TTC549 (cell line): ENCODE data around the gene PRLR.
"Not testable (repeated sequence)": the region's sequence is repeated elsewhere in the genome, so short reads cannot be mapped to it uniquely, and the experiment has no call there.

ENCODE experiments used
- FAIRE-seq: peaks from 2 replicates; lab custom pipeline; 2012; peaks lifted over from hg19 to GRCh38; lab: Jason Lieb, UNC

The PRLR gene

DNA sequence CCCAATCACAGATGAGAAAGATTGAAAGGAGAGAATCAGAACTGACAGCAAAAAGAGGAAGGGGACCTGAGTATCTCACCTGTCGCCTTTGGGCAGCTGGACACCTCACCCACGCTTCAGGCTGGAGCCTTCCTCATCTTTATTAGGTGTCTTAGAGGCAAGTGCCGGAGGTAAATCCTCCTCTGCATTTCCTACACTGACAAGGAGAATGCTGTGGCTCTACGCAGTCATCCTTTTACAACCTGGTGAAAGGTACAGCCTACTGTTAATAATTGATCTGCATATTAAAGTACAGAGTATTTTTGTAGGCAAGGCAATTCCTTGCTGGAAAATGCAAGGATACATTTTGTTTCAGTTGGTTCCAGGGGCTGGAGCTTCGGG is 34.8 kb downstream of the PRLR start:
- FAIRE-seq, result no peak

DNA sequence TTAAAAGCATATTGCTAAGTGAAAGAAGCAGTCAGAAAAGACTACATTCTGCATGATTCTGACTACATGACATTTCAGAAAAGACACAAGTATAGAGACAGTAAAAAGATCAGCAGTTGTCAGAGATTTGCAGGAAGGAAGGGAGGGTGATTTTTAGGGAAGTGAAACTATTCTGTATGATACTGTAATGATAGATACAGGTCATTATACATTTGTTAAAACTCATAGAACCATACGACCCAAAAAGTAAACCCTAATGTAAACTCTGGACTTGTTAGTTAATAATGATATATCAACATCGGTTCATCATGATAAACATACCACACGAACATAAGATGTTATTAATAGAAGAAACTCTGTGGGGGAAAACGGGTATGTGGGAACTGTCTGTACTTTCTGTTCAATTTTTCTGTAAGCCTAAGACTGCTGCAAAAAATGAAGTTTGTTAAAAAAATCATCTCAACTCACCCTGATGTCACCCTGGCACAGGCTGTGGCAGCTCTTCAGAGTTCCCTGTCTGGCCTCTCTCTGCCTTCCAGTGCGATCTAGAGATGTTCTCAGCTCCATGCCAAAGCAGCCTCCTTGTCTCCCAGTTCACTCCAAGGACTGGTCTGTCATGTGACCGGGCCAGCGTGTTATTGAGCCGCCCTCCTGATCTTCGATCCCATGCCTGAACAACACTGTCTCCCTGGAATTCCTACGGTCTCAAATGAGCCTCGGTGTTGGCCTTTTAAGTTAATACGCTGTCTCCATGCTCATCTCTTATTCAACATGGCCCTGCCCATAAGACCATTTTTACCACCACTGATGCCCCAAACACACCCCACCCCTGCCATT is 35.4 kb downstream of the PRLR start:
- no peak for FAIRE-seq

DNA sequence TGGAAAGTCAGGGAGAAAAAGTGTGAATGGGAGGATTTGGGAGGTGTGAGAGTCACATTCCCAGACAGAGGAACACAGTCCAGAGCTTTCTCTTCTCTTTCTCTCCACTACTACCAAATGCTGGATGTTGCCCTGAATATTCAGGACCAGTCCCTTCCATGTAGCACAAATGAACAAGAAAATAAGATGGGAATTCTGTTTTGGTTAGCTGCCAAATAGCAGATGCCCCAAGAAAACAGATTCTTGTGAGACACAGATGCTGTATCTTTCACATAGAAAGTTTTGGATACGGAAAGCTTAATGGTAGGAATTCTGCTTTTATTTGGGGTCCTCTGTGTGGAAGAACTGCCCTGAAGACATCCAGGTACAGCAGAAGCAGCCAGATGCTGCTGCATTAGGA is 37.8 kb downstream of the PRLR start:
- FAIRE-seq, result no peak

DNA sequence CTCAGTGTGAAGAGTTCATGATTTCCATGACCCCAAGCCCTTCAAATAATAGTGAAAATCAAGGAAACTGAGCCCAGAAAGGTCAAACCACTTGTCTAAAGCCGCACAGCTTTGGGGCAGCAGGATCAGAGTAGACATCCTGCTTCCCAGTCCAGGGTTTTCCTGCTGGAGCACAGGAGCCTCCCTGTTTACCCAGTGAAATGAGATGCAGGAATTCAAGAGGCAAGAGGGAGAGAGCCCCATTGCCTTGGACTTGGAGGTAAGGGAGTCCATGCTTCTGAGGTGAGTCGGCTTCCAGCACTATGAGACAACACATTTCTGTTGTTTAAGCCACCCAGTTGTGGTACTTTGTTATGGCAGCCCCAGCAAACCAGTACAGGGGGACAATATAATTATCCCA is 40.5 kb downstream of the PRLR start:
- not testable (repeated sequence) for FAIRE-seq

GRCh38 chr5:35188031-35188457 is 42.2 kb downstream of the PRLR start:
- no peak for FAIRE-seq

DNA sequence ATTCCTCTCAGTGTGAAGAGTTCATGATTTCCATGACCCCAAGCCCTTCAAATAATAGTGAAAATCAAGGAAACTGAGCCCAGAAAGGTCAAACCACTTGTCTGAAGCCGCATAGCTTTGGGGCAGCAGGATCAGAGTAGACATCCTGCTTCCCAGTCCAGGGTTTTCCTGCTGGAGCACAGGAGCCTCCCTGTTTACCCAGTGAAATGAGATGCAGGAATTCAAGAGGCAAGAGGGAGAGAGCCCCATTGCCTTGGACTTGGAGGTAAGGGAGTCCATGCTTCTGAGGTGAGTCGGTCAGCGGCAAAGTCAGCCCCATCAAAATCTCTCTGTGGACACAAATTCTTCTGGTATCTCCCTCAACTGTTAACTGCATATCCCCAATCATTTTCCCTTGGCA is 42.7 kb downstream of the PRLR start:
- not testable (repeated sequence) for FAIRE-seq

- no peak for FAIRE-seq
Measured at GRCh38 chr5:35186749-35187148, 43.5 kb downstream of the PRLR start.

DNA sequence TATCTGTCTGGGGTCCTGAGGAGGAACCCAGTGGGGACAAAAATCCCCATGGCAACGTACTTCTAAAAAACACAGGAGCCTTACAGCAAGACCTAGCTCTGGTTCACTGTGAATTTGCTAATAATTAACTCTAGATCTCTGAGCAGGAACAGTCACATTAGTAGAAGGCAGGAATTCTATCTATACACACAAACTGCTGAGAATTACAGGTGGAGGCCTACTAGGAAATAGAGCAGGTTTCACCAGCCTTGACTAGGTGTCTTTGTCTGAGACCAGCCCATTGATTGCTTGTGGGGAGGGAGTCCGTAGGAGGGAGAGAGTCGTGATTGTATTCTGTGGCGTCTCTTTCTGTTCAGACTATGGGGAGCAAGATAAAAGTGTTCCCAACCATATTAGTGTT is 44.8 kb downstream of the PRLR start:
- no peak for FAIRE-seq

DNA sequence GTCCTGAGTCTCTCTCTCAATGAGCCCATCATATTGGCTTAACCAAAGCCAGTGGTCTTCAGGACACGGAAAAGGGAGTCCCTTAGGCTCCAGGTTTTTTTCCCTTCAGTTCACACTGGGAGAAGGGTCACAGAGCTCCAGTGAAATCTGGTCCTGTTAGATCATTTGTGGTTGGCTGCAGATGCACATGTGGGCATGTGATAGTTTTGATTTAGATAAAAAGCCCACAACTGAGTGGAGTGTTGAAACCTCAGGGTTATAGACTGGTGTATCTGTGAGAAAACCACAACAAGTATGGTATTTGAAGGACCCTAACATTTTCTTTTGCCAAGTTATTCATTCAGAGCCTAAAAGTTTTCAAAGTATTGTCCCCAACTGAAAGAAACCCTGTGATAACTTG is 46.7 kb downstream of the PRLR start:
- no peak for FAIRE-seq

DNA sequence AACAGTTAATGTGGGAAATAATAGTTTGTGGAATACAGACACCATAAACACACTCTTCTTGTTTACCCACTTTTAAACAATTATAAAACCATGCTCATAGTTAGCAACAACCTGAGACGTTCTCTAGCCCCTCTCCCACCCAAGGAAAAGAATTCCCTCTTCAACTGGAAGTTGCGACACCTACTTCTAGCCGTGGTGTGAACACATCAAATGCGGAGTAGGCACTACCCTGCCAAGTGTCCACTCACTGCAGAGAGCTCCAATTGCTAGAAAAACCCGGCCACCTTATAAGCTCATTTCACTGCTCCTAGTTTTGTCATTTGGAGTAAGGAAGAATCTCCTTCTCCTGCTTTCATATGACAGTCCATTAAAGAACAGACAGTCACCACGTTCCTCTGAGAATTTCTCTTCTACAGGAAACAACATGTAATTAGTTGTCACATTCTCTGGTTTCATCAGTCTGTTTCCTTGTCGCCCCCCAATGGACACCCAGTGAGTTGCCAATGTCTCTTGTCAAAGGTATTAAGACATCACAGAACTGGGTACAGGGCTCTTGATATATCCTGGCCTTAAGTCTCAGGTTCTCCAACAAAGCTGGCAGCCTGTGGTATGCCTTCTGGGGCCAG is 47.3 kb downstream of the PRLR start:
- no peak for FAIRE-seq

DNA sequence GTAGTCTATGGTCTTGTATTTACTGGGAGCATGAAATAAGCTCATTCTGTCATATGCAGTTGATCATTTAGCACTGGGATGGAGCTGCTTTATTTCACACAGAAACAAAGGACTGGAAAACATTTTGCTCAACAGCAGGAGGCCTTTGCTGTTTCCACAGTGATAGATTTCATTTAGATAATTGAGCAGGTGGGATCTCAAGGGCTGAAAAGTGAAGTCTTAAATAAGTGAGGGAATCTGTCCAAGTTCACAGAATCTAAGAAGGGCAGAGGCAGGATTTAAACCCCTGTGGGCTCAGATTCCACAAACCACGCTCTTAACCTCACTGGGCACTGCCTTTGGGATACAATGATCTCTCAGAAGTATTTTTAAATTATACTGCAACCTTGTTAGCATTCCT is 47.8 kb downstream of the PRLR start:
- FAIRE-seq, result no peak

DNA sequence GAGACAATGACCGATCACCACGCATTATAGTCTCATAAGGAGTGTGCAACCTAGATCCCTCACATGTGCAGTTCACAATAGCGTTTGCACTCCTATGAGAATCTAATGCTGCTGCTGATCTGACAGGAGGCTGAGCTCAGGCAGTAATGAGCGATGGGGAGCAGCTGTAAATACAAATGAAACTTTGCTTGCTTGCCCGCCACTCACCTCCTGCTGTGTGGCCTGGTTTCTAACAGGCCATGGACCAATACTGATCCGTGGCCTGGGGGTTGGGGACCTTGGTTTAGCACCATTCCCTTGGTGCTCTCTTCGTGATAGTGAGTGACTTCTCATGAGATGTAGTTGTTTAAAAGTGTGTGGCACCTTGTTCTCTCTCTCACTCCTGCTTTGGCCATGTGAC is 50.2 kb downstream of the PRLR start:
- FAIRE-seq, result no peak

- no peak for FAIRE-seq
Measured at GRCh38 chr5:35177783-35178182, 52.5 kb downstream of the PRLR start.

DNA sequence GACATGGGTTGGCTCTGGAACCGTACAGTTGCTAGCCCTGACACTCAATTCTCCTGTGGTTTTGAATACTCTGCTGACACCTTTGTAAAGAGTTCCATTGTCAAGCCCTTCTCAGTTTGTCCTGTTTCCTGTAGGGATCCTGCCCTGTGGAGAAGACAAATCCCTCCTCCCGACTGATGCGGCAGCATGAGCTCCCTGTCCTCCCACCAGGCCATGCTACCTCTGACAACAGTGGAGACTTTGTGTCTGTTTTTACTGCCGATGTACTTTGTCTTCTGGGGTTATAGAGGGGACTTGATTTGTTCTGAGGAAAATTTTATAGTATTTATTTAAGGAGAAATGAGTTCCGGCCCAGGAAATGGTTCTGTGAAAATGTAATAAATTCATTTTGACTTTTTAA is 57.8 kb downstream of the PRLR start:
- no peak for FAIRE-seq

- FAIRE-seq, result no peak
Measured at GRCh38 chr5:35171991-35172390, 58.3 kb downstream of the PRLR start.

DNA sequence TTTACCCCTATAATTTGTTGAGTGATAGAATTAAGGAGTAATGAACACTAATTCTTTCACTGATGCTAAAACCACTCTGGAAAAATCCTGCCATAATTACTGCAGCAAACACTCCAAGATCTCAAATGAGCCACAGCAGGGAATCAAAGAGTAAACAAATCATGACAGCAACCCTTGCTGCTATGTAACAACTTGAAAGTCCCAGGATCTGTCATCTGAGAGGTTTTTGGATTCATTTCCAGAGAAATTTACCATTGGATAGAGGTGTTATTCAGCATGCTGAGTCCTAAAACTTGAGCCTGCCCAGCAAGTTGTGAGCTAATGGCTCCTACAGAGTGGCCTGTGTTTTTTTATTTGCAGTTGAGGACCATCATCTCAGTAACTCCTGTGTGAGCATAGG is 59.2 kb downstream of the PRLR start:
- FAIRE-seq, result no peak

- FAIRE-seq, result no peak
Measured at GRCh38 chr5:35166043-35166442, 64.2 kb downstream of the PRLR start.

- FAIRE-seq, result no peak
Measured at GRCh38 chr5:35164860-35165542, 65.3 kb downstream of the PRLR start.

DNA sequence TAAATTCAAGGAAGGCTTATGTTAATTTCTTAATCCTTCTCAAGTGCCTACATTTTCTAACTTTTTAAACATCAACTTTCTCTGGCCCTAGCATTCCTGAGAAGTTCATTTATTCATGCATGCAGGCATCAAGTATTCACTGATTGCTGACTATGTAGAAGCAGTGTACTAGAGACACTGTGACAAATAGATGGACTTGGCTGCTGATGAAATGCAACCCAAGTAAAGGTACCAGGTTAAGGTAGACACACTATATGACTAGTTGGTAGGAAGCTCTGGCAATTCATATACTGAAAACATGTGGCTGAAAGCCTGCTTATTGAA is 66.6 kb downstream of the PRLR start:
- FAIRE-seq, result no peak

DNA sequence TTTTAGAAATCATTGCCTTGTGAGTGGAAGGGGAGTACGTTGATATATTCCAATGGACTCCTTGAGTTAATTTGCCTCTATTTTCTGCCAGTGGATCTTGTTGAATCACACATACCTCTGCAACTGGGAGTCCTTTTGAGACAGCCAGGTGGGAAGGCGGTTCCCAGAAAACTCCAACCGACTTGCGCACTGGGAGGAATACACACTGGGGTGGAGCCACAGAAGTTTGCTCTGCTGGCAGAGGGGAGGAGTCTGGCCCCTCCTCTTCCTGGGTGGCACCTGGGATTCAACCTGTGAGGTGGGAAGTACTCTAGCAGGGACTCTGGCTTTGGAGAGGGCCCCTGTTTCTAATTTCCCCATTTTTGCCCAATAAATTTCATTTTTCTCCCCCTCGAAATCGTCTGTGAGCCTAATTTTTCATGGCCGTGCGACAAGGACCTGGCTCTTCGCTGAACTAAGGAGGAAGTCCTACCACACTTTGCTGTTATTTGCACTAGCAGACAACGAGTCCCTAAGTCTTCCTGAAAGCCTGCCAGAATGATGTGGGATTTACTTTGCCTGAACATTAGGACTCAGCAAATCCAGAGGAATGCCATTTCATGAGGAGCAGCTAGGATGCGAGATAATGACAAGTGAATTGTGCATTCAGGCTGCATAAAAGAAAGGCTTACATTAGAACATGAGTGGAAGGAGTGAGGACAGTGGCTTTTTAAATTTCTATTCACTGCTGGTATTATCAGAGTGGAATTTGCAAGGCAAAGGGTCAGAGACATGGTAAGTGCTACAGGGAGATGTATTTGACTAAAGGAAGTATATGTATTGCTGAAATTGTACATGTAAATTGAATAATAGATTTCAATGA is 67.2 kb downstream of the PRLR start:
- no peak for FAIRE-seq

- FAIRE-seq, result no peak
Measured at GRCh38 chr5:35161652-35162273, 68.5 kb downstream of the PRLR start.

GRCh38 chr5:35160486-35161116 is 69.7 kb downstream of the PRLR start:
- FAIRE-seq, result no peak
